Anterior cingulate cortex (tissue), 58 donors: ENCODE results near the gene MYCBP.
"Not testable (repeated sequence)": the region's sequence is repeated elsewhere in the genome, so short reads cannot be mapped to it uniquely, and the experiment has no call there.

Source experiments
- DNase-seq, 58 donors: peaks; one replicate each; lab custom pipeline; 2025; lab: John Stamatoyannopoulos, UW

MYCBP gene

GRCh38 chr1:38870996-38871395, 2.2 kb downstream of the MYCBP start:
- DNase-seq: no peak

- no peak for DNase-seq
Observed at GRCh38 chr1:38867208-38867607, 5.9 kb downstream of the MYCBP start.

- no peak for DNase-seq
Observed at GRCh38 chr1:38865112-38865715, 7.9 kb downstream of the MYCBP start.

- peak in 2 of 58 donors; percentile 30 to 35 for DNase-seq
Observed at GRCh38 chr1:38860454-38860795, 12.7 kb downstream of the MYCBP start.

GRCh38 chr1:38859561-38860453, 13.3 kb downstream of the MYCBP start, which contains the start of gene RRAGC:
Gene RRAGC (minus strand): TSS chr1:38859772. CDS start chr1:38859646, 126 bp downstream.
- peak; percentile 81 to 100 (median 98) for DNase-seq

GRCh38 chr1:38858833-38859560, 14.2 kb downstream of the MYCBP start:
- DNase-seq: peak in 18 of 58 donors; percentile 23 to 66 (median 41)

GRCh38 chr1:38852780-38853179, 20.4 kb downstream of the MYCBP start:
- DNase-seq: no peak

GRCh38 chr1:38848071-38848470, 25.1 kb downstream of the MYCBP start:
- no peak for DNase-seq

- no peak for DNase-seq
Observed at GRCh38 chr1:38846210-38846609, 26.9 kb downstream of the MYCBP start.

GRCh38 chr1:38845088-38845487, 28.1 kb downstream of the MYCBP start:
- DNase-seq: not testable (repeated sequence)

GRCh38 chr1:38840281-38840680, 32.9 kb downstream of the MYCBP start:
- DNase-seq: no peak

- DNase-seq: no peak
Observed at GRCh38 chr1:38839363-38839762, 33.8 kb downstream of the MYCBP start.

- not testable (repeated sequence) for DNase-seq
Observed at GRCh38 chr1:38836316-38836715, 36.8 kb downstream of the MYCBP start.

GRCh38 chr1:38834937-38835827, 38.0 kb downstream of the MYCBP start:
- DNase-seq: peak in 16 of 58 donors; percentile 5 to 82 (median 22)

GRCh38 chr1:38834221-38834782, 38.8 kb downstream of the MYCBP start:
- DNase-seq: no peak

GRCh38 chr1:38833146-38833545, 40.0 kb downstream of the MYCBP start:
- DNase-seq: peak in 24 of 58 donors; percentile 5 to 72 (median 36)

GRCh38 chr1:38832370-38832734, 40.8 kb downstream of the MYCBP start:
- DNase-seq: no peak

GRCh38 chr1:38831731-38832369, 41.3 kb downstream of the MYCBP start:
- no peak for DNase-seq

- DNase-seq: no peak
Observed at GRCh38 chr1:38829368-38829767, 43.8 kb downstream of the MYCBP start.
